HL-60 (cell line): Measurements from ENCODE around the gene MRPL11.

Experiments
- CTCF ChIP-seq: IDR thresholded peaks from one replicate; pipeline ENCODE4 v1.5.1; 2011; ENCODE audit warnings: low read length, control low read depth, inconsistent platforms; ENCODE audit not compliant: insufficient read depth
- GABPA ChIP-seq: IDR thresholded peaks from 2 replicates; pipeline ENCODE4 v1.6.1; 2012; ENCODE audit warnings: low read depth
- POLR2AphosphoS5 ChIP-seq: IDR thresholded peaks from 2 replicates; pipeline ENCODE4 v1.6.1; 2012; ENCODE audit warnings: low read depth
- REST ChIP-seq: IDR thresholded peaks from 2 replicates; pipeline ENCODE4 v1.6.1; 2012; ENCODE audit warnings: low read depth; ENCODE audit not compliant: insufficient replicate concordance
- SPI1 ChIP-seq: IDR thresholded peaks from 2 replicates; pipeline ENCODE4 v1.6.1; 2012; ENCODE audit warnings: low read depth, mild to moderate bottlenecking, borderline replicate concordance

GRCh38 chr11:66472054-66472453 lies 33.4 kb upstream of the MRPL11 start:
- no peak for TF ChIP-seq CTCF
- no peak for TF ChIP-seq REST
- TF ChIP-seq SPI1 = no peak
- TF ChIP-seq POLR2AphosphoS5 = no peak
- TF ChIP-seq GABPA = no peak
